Activated T-cell treated with anti-CD3 and anti-CD28 coated beads, Interleukin-2, amount 50 U/mL, for 72 hours (primary cell): ENCODE data around the gene KSR1. TPM values are rescaled to one million over a fixed set of nuclear protein-coding genes. Genes with fewer than 3 reads are reported as not detected.
"Not testable (repeated sequence)": the region's sequence is repeated elsewhere in the genome, so short reads cannot be mapped to it uniquely, and the experiment has no call there.

Experiments
- ATAC-seq, 2 donors: fragments of 150-1000 bp; cut with Tn5 transposase; replicated peaks in 1 of 2; 2 replicates each; pipeline ENCODE4 v1.10.0; 2021; ENCODE audit warnings: moderate library complexity in 2 of 2, mild to moderate bottlenecking in 1 of 2
- DNase-seq, 2 donors: peaks; one replicate each; pipeline ENCODE4 v3.0.0; 2021 to 2022; ENCODE audit warnings: mixed read lengths in 1 of 2
- H3K27ac Mint-ChIP-seq: one replicate; pipeline ENCODE4 v1.8.0; 2022; ENCODE audit warnings: mild to moderate bottlenecking, moderate library complexity, mixed read lengths
- H3K27me3 Mint-ChIP-seq: one replicate; pipeline ENCODE4 v1.8.0; 2022; ENCODE audit warnings: low read depth, mixed read lengths
- H3K36me3 Mint-ChIP-seq, 2 donors: one replicate each; pipeline ENCODE4 v1.8.0; 2022; ENCODE audit warnings: mixed read lengths in 2 of 2, mild to moderate bottlenecking in 1 of 2; ENCODE audit not compliant: insufficient read depth in 2 of 2
- H3K4me1 Mint-ChIP-seq: one replicate; pipeline ENCODE4 v1.8.0; 2022; ENCODE audit warnings: low read depth, mixed read lengths
- H3K4me3 Mint-ChIP-seq, 2 donors: one replicate each; pipeline ENCODE4 v1.8.0; 2022; ENCODE audit warnings: mild to moderate bottlenecking in 2 of 2, mixed read lengths in 2 of 2, moderate library complexity in 2 of 2
- H3K9me3 Mint-ChIP-seq, 2 donors: one replicate each; pipeline ENCODE4 v1.8.0; 2022; ENCODE audit warnings: mixed read lengths in 2 of 2
- total RNA-seq, 2 donors: library from RNA; stranded (reverse); gene quantifications; one replicate each; pipeline ENCODE4 v1.2.3, GENCODE V29; 2022

The KSR1 gene
- total RNA-seq, 2 donors from 2014 or later: 191 to 296 TPM

DNA sequence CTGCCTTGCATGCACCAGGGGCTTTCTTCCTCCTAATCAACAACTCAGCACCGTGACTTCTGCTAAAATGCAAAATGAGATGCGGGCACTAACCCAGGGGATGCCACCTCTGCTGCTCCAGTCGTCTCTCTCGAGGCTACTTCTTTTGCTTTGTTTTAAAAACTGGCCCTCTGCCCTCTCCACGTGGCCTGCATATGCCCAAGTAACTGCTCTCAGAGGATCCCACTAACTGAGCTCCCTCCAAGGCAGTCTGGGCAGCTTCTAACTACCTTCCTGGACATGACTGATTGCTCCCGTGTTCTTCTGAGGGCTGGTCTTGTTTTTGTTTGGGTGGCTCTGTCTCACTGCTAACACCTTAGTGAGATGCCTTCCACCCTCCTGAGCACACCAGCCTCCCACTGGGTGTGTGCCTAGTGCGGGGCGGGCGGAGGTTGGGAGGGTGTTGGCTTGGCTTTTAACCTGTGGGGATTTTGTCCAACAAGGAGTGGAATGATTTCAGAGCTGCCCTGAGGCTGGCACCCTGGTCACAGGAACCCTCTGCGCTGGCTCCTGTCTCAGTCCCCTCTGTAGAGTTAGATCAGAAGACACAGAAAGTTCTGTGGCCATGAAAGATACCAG, 165.8 kb downstream of the KSR1 start:
- no peak for ATAC-seq

DNA sequence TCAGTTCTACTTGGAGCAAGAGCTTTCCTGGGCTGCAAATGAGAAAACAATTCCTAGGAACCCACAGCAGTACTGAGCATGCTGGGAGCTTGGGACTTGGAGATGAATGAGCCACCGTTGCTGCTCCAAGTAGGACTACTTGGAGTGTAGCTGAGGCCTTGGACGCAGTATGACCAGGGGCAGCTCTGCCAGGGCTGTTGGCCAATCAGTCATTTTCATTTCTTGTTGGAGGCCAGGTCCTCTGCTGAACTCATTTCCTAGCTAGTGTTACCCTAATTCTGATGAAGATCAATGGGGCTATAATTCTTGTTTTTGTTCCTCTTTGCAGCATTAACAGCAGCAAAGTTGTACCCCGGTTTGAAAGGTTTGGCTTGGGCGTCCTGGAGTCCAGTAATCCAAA, 166.7 kb downstream of the KSR1 start:
- ATAC-seq (no peak), DNase-seq (no peak)
- Mint-ChIP-seq H3K27me3 (no peaks in the 10 kb centered on the region), H3K27ac (no peak overlapping the region), H3K9me3 (no peaks in the 10 kb centered on the region), H3K4me3 (no peak overlapping the region), H3K4me1 (peaks cover 22% of the 10 kb centered on the region), H3K36me3 (peaks cover 14 to 22% of the 10 kb centered on the region in 2 donors)

More for the DNA sequence above, 165.8 kb downstream of the KSR1 start:
- no peak overlapping the region for H3K4me3 Mint-ChIP-seq
- H3K4me1 Mint-ChIP-seq: peaks cover 22% of the 10 kb centered on the region
- no peak overlapping the region for H3K27ac Mint-ChIP-seq
- H3K27me3 Mint-ChIP-seq: no peaks in the 10 kb centered on the region
- H3K9me3 Mint-ChIP-seq: no peaks in the 10 kb centered on the region
- no peak for DNase-seq
- H3K36me3 Mint-ChIP-seq: peaks cover 14 to 27% of the 10 kb centered on the region in 2 donors

DNA sequence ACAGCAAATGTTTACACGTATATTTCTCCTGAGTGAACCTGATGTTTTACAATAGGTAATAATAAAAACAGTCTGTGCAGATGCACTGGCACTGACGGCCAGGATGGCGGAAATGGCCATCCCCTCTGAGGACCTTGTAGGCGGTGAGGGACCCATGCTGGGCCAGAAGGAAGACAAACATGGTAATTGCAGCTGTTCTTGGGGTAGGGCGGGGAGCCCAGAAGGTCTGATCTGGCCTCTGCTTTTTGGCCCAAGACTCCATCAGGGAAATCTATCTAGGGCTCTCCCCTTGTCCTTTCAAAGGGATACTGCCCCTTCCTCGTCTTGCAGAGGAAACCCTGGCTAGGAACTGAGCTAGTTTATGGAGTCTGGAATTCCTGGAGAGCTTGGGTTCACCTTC, 167.4 kb downstream of the KSR1 start:
- Mint-ChIP-seq H3K27me3 (no peaks in the 10 kb centered on the region), H3K4me3 (no peak overlapping the region), H3K36me3 (peaks cover 10 to 22% of the 10 kb centered on the region in 2 donors), H3K27ac (no peak overlapping the region), H3K4me1 (peaks cover 29% of the 10 kb centered on the region), H3K9me3 (no peaks in the 10 kb centered on the region)
- ATAC-seq (no peak), DNase-seq (no peak)

DNA sequence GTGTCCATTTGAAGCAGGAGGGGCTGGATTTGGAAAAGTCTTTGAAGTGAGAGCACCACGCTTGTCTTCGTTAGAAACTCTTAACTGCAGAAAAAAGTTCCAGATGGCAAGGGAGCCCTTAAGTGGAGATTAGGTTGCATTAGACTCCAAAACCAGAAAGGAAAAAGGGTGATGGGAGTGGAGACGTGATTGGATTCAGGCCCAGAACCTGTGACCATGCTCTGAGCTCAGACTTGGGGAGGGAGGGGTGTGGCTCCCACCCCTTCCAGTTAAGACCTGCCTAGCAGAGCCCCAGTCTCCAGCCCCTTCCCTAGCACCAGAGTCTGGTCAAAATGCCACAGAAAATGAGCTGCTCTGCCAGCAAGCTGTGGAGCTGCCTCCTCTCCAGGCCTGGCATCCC, 168.3 kb downstream of the KSR1 start:
- Mint-ChIP-seq H3K27ac (no peak overlapping the region), H3K4me3 (no peak overlapping the region), H3K27me3 (no peaks in the 10 kb centered on the region), H3K9me3 (no peaks in the 10 kb centered on the region), H3K4me1 (peaks cover 38% of the 10 kb centered on the region), H3K36me3 (peaks cover 10 to 25% of the 10 kb centered on the region in 2 donors)
- DNase-seq (no peak), ATAC-seq (no peak)

- H3K27me3 Mint-ChIP-seq: no peaks in the 10 kb centered on the region
- ATAC-seq (no peak), DNase-seq (no peak)
- H3K4me3 Mint-ChIP-seq: no peak overlapping the region
- no peak overlapping the region for H3K27ac Mint-ChIP-seq
- H3K4me1 Mint-ChIP-seq: peaks cover 40% of the 10 kb centered on the region
- H3K9me3 Mint-ChIP-seq: no peaks in the 10 kb centered on the region
- H3K36me3 Mint-ChIP-seq: peaks cover 11 to 21% of the 10 kb centered on the region in 2 donors
Measured at GRCh38 chr17:27625856-27626255, 169.6 kb downstream of the KSR1 start.

DNA sequence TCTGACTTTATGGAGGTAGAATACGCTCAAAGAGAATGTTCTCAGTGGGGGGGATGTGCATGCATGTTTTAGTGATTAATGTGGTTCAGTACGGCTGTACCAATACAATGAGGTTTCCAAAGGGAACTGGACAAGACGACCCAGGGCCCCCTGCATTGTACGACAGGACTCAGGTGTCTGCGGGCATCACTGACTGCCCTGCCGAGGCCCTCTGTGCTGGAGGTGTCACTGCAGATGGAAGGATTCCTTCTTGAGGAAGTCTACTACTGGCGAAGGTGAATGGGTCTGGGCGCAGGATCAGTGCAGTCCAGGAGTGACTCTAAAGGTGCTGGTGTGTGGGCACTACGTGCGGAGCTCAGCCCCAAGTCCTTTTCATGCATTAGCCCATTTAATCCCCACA, 171.3 kb downstream of the KSR1 start:
- H3K9me3 Mint-ChIP-seq: no peaks in the 10 kb centered on the region
- no peaks in the 10 kb centered on the region for H3K27me3 Mint-ChIP-seq
- peaks cover 10 to 13% of the 10 kb centered on the region in 2 donors for H3K36me3 Mint-ChIP-seq
- no peak overlapping the region for H3K27ac Mint-ChIP-seq
- no peak for DNase-seq
- no peak for ATAC-seq
- H3K4me1 Mint-ChIP-seq: peaks cover 50% of the 10 kb centered on the region
- H3K4me3 Mint-ChIP-seq: no peak overlapping the region

GRCh38 chr17:27628376-27628775, 172.1 kb downstream of the KSR1 start:
- ATAC-seq (peak; percentile 58 to 74), DNase-seq (peak; percentile 13 to 26)
- Mint-ChIP-seq H3K9me3 (no peaks in the 10 kb centered on the region), H3K36me3 (peaks cover 9 to 11% of the 10 kb centered on the region in 2 donors), H3K27ac (no peak overlapping the region), H3K4me3 (no peak overlapping the region), H3K27me3 (no peaks in the 10 kb centered on the region), H3K4me1 (peaks cover 52% of the 10 kb centered on the region)

- not testable (repeated sequence) for H3K4me3 Mint-ChIP-seq
Measured at GRCh38 chr17:27629260-27629659, 173.0 kb downstream of the KSR1 start.

DNA sequence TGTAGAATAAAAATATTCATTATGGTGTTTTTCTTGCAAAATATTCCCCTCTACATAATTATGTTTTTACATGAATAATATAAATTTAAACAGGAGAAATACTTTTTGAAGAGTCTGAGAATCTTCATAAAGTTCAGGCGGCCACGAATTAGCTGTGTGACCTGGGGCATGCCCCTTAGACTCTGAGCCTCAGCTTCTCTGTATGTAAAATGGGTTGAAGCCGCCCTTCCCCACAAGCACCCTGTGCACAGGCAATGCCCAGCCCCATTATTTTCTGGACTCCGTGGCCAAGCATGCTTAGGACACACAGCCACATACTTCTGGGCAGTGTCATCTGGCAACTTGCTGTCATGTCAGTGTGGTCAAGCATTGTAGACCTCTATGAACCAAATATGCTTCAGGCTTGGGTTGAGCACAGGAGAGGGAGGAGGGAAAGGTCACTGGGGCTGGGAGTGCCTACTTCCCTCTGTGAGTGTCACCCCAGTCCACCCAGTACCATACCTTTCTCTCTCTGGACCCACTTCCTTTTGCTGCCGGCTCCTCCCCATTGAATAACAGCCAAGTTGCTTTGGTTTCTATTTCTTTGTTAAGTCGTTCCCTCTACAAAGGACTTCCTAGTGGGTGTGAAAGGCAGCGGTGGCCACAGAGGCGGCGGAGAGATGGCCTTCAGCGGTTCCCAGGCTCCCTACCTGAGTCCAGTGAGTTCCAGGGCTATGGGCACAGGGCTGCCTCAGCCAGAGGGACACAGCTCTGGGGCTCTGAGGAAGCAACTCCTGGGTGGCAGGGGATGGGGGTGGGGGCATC, 174.6 kb downstream of the KSR1 start, which contains the start of gene LGALS9:
TSS of gene LGALS9 (plus strand) at position 582 of the 804 bp plus-strand sequence. CDS start at position 660, 78 bp downstream.
- Mint-ChIP-seq H3K9me3 (no peaks in the 10 kb centered on the region), H3K4me1 (peaks cover 57% of the 10 kb centered on the region), H3K4me3 (peak within 1 kb of the TSS; percentile 82 to 84), H3K27ac (peak within 1 kb of the TSS; percentile 62), H3K27me3 (no peaks in the 10 kb centered on the region), H3K36me3 (peaks cover 4 to 5% of the 10 kb centered on the region in 2 donors)
- peak; percentile 20 to 41 for DNase-seq
- ATAC-seq: peak; percentile 37 to 63

More at GRCh38 chr17:27629260-27629659, 173.0 kb downstream of the KSR1 start:
- not testable (repeated sequence) for H3K36me3 Mint-ChIP-seq, DNase-seq, ATAC-seq, H3K9me3 Mint-ChIP-seq, H3K27me3 Mint-ChIP-seq
- Mint-ChIP-seq H3K27ac (peak overlapping the region; percentile 64), H3K4me1 (peaks cover 52% of the 10 kb centered on the region)

DNA sequence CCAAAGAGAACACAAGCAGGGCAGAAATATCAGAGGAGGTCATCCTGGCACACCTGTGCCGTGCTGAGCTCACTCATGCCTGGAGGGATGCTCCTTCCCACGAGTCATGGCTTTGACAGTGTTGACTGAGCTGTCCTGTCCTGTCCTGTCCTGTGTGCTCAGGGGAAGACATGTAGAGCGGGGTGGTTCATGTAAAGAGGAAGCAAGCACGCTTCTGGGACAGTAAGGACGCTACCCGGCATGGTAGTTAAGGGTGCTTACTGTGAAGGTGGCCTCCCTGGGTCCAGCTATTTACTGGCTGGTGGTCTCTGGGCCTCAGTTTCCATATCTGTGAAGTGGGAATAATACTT, 175.1 kb downstream of the KSR1 start:
- Mint-ChIP-seq H3K9me3 (no peaks in the 10 kb centered on the region), H3K36me3 (peaks cover 4% of the 10 kb centered on the region in 2 donors), H3K4me1 (peaks cover 55% of the 10 kb centered on the region), H3K27me3 (no peaks in the 10 kb centered on the region), H3K4me3 (peak overlapping the region; percentile 82 to 84), H3K27ac (peak overlapping the region; percentile 56)
- DNase-seq (no peak), ATAC-seq (peak; percentile 30 to 57)

- H3K4me1 Mint-ChIP-seq: peaks cover 54% of the 10 kb centered on the region
- H3K9me3 Mint-ChIP-seq: no peaks in the 10 kb centered on the region
- peak overlapping the region; percentile 56 for H3K27ac Mint-ChIP-seq
- H3K36me3 Mint-ChIP-seq: peaks cover 3 to 4% of the 10 kb centered on the region in 2 donors
- H3K4me3 Mint-ChIP-seq: peak overlapping the region; percentile 82 to 84
- H3K27me3 Mint-ChIP-seq: no peaks in the 10 kb centered on the region
- ATAC-seq (no peak), DNase-seq (no peak)
Measured at GRCh38 chr17:27631897-27632725, 175.9 kb downstream of the KSR1 start.

- not testable (repeated sequence) for H3K4me3 Mint-ChIP-seq, H3K27ac Mint-ChIP-seq, DNase-seq, H3K27me3 Mint-ChIP-seq, ATAC-seq, H3K36me3 Mint-ChIP-seq, H3K9me3 Mint-ChIP-seq
- peaks cover 54% of the 10 kb centered on the region for H3K4me1 Mint-ChIP-seq
Measured at GRCh38 chr17:27632766-27633165, 176.5 kb downstream of the KSR1 start.
